K562 (cell line): ENCODE results near the gene DUSP10. TPM values are rescaled to one million over a fixed set of nuclear protein-coding genes. Genes with fewer than 3 reads are reported as not detected.
A peak's percentile ranks its signal among the peaks of the same experiment; 100 is the strongest.

Experiments
- FUS ChIP-seq: fragments of 200-400 bp; formaldehyde crosslinking; optimal IDR thresholded peaks from 2 replicates; pipeline ENCODE3; 2017; ENCODE audit warnings: low read depth, low read length
- KLF6 ChIP-seq: fragments of 250-450 bp; sonication (Bioruptor Pico); IDR thresholded peaks from 2 replicates; pipeline ENCODE4 v1.4.0; 2020; ENCODE audit warnings: mild to moderate bottlenecking, moderate library complexity, borderline replicate concordance
- NFXL1 ChIP-seq: fragments of 450-650 bp; formaldehyde crosslinking; IDR thresholded peaks from 2 replicates; pipeline ENCODE4 v1.4.0; 2021; ENCODE audit warnings: mild to moderate bottlenecking
- SMARCC2 ChIP-seq: fragments of 450-650 bp; IDR thresholded peaks from 2 replicates; pipeline ENCODE4 v1.6.1; 2017; ENCODE audit warnings: antibody characterized with exemption, moderate library complexity, mild to moderate bottlenecking, low read depth
- ZNF124 ChIP-seq: sonication (generic); formaldehyde crosslinking; IDR thresholded peaks from 2 replicates; pipeline ENCODE4 v1.8.1; 2022; ENCODE audit warnings: missing genetic modification reagents
- ZNF766 ChIP-seq: fragments of 200-800 bp; sonication (Bioruptor generic); conservative IDR thresholded peaks from 2 replicates; pipeline ENCODE4 v1.6.1; 2016; ENCODE audit warnings: missing genetic modification characterization, missing compliant biosample characterization
- ZNF79 ChIP-seq: fragments of 250-450 bp; sonication (Bioruptor Pico); IDR thresholded peaks from 2 replicates; pipeline ENCODE4 v1.4.0; 2020; ENCODE audit warnings: low read depth, mild to moderate bottlenecking, moderate library complexity
- ZZZ3 ChIP-seq: fragments of 450-650 bp; IDR thresholded peaks from 2 replicates; pipeline ENCODE4 v1.6.1; 2016; ENCODE audit warnings: antibody characterized with exemption, mild to moderate bottlenecking, moderate library complexity
- polyA plus RNA-seq, 8 experiments: library from polyadenylated mRNA; depleted of rRNA in 4 of 8; stranded (reverse) in 5 of 8; unstranded in 3 of 8; fragments of >200 nt; fragmentation: Nextera tagmentation in 2 of 8; fragmentation: Illumina TruSeq in 1 of 8; extraction: Ambion mirVana in 2 of 8; extraction: Trizol in 1 of 8; gene quantifications; 2 replicates each; pipeline versions ENCODE4 v1.2.1 to v1.2.3, GENCODE V29; 2011 to 2014; ENCODE audit warnings: inconsistent platforms in 1 of 8, missing spikeins in 1 of 8
- total RNA-seq, 7 experiments: library from RNA; depleted of rRNA in 6 of 7; stranded (reverse); fragments of >200 nt in 6 of 7; fragmentation: Illumina TruSeq in 2 of 7; extraction: Trizol in 2 of 7; gene quantifications; 2 replicates each; pipeline versions ENCODE4 v1.2.1 to v1.2.3, GENCODE V29; 2011 to 2021; ENCODE audit warnings: low replicate concordance in 1 of 7
- TF ChIP-seq, protein P1 (sequence below), 2 experiments: fragments of 450-650 bp; formaldehyde crosslinking in 1 of 2; IDR thresholded peaks; 2 replicates each; pipeline versions ENCODE4 v1.4.0 to v1.6.1; 2014 to 2020; ENCODE audit warnings: mild to moderate bottlenecking in 2 of 2, borderline replicate concordance in 1 of 2, low read depth in 1 of 2
- TF ChIP-seq, protein P2 (sequence below): fragments of 450-650 bp; IDR thresholded peaks from 2 replicates; pipeline ENCODE4 v1.6.1; 2017; ENCODE audit warnings: antibody characterized with exemption, mild to moderate bottlenecking
- TF ChIP-seq, protein P3 (sequence below): fragments of 450-650 bp; formaldehyde crosslinking; IDR thresholded peaks from 2 replicates; pipeline ENCODE4 v1.4.0; 2022; ENCODE audit warnings: missing genetic modification characterization

DUSP10 gene
- total and polyA plus RNA-seq, 9 of the 15 experiments (the other 6 are each of a cell fraction or from before 2014, with no cell fraction given): 1.7 to 8.3 (median 6.1) TPM

DNA sequence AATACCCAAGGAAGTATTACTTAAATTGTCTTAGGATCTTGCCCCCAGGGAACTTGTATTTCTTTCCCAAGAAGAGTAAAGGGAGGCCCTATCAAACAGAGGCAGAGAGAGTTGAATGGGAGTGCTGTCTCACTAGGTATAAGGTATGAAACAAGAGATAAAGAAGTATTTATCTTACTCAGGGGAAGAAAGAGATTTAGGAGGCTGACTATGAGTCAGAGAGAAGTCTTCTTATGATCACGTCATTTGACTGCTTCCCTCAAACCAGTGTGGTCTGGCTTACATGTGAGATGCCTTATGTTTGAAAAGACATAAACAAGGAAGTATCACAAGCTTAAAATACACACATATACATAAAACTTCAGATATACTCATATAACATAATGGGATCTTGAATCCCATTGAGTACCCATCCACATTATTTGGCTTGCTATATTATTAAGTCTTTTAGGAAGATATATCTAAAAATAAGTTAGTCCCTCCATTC is 29.6 kb downstream of the DUSP10 start (continued):
- no peak for TF ChIP-seq ZZZ3
- TF ChIP-seq NFXL1 (CRISPR knock-in tag): 0 out of 2 replicates have a peak, but pooled peaks have one; percentile 12
- 0 out of 2 replicates have a peak, but pooled peaks have one; percentile 31 for TF ChIP-seq SMARCC2
- TF ChIP-seq, protein P1, sequence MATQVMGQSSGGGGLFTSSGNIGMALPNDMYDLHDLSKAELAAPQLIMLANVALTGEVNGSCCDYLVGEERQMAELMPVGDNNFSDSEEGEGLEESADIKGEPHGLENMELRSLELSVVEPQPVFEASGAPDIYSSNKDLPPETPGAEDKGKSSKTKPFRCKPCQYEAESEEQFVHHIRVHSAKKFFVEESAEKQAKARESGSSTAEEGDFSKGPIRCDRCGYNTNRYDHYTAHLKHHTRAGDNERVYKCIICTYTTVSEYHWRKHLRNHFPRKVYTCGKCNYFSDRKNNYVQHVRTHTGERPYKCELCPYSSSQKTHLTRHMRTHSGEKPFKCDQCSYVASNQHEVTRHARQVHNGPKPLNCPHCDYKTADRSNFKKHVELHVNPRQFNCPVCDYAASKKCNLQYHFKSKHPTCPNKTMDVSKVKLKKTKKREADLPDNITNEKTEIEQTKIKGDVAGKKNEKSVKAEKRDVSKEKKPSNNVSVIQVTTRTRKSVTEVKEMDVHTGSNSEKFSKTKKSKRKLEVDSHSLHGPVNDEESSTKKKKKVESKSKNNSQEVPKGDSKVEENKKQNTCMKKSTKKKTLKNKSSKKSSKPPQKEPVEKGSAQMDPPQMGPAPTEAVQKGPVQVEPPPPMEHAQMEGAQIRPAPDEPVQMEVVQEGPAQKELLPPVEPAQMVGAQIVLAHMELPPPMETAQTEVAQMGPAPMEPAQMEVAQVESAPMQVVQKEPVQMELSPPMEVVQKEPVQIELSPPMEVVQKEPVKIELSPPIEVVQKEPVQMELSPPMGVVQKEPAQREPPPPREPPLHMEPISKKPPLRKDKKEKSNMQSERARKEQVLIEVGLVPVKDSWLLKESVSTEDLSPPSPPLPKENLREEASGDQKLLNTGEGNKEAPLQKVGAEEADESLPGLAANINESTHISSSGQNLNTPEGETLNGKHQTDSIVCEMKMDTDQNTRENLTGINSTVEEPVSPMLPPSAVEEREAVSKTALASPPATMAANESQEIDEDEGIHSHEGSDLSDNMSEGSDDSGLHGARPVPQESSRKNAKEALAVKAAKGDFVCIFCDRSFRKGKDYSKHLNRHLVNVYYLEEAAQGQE (IDR thresholded peaks at IDR 0.05; ENCODE audit: borderline replicate concordance): peak; percentile 95
- TF ChIP-seq, protein P1 (CRISPR knock-in tag; IDR thresholded peaks at IDR 0.05; ENCODE audit: low read depth): no peak
- no peak for TF ChIP-seq FUS
- peak; percentile 58; the same call in 1 of the 2 replicates for TF ChIP-seq KLF6 (CRISPR knock-in tag)
- peak; percentile 50; the same call in 1 of the 2 replicates for TF ChIP-seq ZNF766 (CRISPR knock-in tag)
- TF ChIP-seq ZNF79 (CRISPR knock-in tag): 0 out of 2 replicates have a peak, but pooled peaks have one; percentile 41
- TF ChIP-seq, protein P2, sequence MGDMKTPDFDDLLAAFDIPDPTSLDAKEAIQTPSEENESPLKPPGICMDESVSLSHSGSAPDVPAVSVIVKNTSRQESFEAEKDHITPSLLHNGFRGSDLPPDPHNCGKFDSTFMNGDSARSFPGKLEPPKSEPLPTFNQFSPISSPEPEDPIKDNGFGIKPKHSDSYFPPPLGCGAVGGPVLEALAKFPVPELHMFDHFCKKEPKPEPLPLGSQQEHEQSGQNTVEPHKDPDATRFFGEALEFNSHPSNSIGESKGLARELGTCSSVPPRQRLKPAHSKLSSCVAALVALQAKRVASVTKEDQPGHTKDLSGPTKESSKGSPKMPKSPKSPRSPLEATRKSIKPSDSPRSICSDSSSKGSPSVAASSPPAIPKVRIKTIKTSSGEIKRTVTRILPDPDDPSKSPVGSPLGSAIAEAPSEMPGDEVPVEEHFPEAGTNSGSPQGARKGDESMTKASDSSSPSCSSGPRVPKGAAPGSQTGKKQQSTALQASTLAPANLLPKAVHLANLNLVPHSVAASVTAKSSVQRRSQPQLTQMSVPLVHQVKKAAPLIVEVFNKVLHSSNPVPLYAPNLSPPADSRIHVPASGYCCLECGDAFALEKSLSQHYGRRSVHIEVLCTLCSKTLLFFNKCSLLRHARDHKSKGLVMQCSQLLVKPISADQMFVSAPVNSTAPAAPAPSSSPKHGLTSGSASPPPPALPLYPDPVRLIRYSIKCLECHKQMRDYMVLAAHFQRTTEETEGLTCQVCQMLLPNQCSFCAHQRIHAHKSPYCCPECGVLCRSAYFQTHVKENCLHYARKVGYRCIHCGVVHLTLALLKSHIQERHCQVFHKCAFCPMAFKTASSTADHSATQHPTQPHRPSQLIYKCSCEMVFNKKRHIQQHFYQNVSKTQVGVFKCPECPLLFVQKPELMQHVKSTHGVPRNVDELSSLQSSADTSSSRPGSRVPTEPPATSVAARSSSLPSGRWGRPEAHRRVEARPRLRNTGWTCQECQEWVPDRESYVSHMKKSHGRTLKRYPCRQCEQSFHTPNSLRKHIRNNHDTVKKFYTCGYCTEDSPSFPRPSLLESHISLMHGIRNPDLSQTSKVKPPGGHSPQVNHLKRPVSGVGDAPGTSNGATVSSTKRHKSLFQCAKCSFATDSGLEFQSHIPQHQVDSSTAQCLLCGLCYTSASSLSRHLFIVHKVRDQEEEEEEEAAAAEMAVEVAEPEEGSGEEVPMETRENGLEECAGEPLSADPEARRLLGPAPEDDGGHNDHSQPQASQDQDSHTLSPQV: peak; percentile 61; the same call in 1 of the 2 replicates
- TF ChIP-seq, protein P3, sequence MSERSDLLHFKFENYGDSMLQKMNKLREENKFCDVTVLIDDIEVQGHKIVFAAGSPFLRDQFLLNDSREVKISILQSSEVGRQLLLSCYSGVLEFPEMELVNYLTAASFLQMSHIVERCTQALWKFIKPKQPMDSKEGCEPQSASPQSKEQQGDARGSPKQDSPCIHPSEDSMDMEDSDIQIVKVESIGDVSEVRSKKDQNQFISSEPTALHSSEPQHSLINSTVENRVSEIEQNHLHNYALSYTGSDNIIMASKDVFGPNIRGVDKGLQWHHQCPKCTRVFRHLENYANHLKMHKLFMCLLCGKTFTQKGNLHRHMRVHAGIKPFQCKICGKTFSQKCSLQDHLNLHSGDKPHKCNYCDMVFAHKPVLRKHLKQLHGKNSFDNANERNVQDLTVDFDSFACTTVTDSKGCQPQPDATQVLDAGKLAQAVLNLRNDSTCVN: no peak
- no peak for TF ChIP-seq ZNF124 (CRISPR knock-in tag)
